GM21447 (cell line): ENCODE results near the gene NANOS2.
"Not testable (repeated sequence)": the region's sequence is repeated elsewhere in the genome, so short reads cannot be mapped to it uniquely, and the experiment has no call there.

Experiments used
- ATAC-seq: cut with Tn5 transposase; IDR thresholded peaks from one replicate; pipeline ENCODE4 v1.9.1; 2021; ENCODE audit not compliant: unreplicated experiment

The NANOS2 gene

DNA sequence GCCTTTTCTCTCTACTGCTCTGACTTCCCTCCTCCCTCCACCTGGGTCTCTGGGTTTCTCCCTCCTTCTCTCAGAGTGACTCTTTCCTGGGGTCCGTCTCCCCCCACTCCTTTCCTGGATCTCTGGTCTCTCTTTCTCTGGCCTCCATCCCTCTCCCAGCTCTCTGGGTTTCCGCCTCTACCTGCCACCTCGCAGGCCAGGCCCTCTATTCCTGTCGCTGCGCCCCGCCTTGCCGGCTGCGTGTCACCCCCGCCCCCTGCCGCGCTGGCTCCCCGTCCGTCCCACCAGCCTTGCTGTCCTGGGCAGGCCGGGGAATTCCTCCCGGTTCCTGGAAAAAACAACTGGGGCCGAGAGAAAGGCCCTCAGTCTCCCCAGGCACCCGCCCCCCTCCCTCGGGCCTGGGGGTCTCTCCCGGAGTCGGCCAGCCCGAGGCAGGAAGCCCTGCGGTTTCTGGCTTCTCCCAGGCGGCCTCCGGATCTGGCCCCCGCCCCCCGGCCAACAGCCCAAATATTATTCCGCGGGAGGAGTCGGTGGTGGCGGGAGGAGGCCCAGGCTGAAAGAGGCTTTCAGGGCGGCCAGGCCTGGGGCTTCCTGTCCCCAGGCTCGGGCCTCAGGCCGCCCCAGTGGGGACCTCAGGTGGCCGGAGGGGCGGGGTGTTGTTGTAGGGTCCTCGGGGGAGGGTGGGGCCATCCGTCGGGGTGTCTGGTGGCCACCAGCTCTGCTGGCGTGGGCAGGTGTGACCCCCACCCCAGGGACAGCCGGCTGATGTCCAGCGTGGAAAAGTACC lies 38.0 kb downstream of the NANOS2 start:
- ATAC-seq, result no peak

DNA sequence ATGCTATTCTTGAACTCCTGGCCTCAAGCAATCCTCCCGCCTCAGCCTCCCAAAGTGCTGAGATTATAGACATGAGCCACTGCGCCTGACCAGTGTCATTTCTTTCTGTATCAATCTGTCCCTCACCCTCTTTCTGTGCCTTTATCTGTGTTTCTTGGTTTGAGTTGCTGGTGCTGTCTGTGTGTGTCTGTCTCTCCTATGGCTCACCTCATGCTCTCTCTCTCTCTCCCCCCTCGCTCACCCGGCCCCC lies 38.5 kb downstream of the NANOS2 start:
- ATAC-seq, result no peak

- ATAC-seq, result no peak
Observed at GRCh38 chr19:45874620-45874966, 40.0 kb downstream of the NANOS2 start.

DNA sequence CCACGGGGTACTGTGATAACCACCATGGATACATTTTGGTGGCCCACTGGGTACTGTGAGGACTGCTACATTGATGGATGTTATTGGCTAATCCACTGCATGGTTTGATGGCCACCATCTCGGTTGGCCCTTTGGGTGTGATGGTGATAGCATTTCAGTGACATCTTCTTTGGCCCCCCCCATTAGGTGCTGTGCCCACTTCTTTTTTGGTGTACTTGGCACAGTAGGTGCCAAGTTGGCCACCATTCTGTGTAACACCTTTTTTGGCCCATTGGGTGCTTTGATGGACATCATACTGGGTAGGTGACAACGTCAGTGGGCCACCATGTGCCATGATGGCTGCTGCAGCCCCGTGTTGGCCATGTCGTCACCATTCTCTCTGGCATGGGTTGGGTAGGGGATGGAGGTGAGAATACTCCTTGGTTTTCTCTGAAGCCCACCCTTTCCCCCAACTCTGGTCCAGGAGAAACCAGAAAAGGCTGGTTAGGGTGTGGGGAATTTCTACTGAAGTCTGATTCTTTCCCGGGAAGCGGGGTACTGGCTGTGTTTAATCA lies 41.3 kb downstream of the NANOS2 start:
- no peak for ATAC-seq

DNA sequence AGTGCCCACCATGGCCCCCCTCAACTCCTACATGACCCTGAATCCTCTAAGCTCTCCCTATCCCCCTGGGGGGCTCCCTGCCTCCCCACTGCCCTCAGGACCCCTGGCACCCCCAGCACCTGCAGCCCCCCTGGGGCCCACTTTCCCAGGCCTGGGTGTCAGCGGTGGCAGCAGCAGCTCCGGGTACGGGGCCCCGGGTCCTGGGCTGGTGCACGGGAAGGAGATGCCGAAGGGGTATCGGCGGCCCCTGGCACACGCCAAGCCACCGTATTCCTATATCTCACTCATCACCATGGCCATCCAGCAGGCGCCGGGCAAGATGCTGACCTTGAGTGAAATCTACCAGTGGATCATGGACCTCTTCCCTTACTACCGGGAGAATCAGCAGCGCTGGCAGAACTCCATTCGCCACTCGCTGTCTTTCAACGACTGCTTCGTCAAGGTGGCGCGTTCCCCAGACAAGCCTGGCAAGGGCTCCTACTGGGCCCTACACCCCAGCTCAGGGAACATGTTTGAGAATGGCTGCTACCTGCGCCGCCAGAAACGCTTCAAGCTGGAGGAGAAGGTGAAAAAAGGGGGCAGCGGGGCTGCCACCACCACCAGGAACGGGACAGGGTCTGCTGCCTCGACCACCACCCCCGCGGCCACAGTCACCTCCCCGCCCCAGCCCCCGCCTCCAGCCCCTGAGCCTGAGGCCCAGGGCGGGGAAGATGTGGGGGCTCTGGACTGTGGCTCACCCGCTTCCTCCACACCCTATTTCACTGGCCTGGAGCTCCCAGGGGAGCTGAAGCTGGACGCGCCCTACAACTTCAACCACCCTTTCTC lies 42.3 kb downstream of the NANOS2 start:
- ATAC-seq, result no peak

- ATAC-seq, result no peak
Observed at GRCh38 chr19:45870798-45871197, 43.8 kb downstream of the NANOS2 start.

DNA sequence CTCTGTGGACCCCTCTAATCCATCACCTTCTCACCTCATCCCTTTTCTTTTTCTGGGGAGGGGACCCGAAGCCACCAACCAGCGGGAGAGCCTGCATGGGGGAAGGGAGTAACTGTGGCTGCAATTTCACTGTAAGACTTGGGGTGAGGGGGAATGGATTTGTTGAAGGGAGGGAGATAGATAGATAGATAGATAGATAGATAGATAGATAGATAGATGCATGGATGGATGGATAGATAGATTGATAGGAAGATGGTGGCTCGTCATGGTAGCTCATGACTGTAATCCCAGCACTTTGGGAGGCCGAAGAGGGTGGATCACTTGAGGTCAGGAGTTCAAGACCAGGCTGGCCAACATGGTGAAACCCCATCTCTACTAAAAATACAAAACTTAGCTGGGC lies 47.3 kb downstream of the NANOS2 start:
- ATAC-seq, result not testable (repeated sequence)

- no peak for ATAC-seq
Observed at GRCh38 chr19:45866400-45867176, 48.0 kb downstream of the NANOS2 start.

- ATAC-seq, result no peak
Observed at GRCh38 chr19:45865269-45865948, 49.2 kb downstream of the NANOS2 start.

DNA sequence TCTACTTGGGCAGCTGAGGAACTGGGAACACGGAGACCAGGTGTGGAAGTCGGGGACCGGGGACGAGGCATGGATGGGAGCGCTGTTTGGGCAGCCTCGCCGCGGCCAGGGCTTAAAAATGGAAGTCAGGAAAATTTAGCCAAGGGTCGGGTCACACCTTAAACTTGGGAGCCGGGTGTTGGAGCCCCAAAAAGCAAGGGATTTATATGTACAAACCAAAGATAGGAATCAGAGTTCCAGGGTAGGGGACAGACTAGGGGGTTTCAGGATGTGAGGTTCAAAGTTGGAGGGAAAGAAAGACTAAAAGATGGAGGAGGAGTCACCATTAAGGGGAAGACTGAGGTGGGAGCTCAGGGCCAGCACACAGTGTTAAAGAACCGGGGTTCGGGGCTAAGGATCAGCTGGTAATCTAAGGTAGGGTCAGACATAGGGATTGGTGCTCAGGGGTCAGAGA lies 49.9 kb downstream of the NANOS2 start:
- no peak for ATAC-seq

DNA sequence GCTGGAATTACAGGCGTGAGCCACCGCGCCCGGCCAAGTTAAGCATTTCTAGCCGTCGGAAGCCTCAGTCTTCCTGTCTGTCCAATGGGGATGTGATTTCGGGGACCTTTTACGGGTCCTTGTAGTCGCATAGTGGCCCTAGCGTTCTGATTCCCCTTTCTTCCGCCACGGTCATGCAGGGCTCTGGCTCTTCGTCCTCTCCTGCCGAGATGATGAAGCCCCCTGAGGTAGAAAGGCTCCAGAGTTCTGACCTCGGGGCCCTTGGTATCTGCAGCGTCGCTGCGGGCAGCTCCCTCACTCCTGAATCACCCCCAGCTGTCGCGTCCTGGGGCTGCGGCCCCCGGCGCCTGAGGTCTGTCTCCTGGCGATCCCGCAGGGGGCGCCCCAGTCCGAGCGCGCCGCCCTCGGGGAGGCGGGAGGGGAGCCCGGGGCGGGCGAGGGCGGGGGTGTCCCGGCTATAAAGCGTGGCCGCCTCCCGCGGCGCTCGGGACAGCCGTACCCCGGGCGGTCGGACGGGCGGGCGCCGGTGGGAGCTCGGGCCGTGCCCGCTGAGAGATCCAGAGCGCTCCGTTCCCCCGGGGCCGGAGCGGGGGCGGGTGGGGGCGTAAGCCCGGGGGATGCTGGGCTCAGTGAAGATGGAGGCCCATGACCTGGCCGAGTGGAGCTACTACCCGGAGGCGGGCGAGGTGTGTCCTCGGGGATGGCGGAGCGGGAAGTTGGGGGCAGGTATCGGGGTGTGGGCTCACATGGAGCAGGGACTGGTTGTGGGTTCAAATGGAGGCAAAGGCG lies 50.5 kb downstream of the NANOS2 start, which contains the start of gene FOXA3:
Gene FOXA3, plus strand, starts transcription at position 487 of the 789 bp plus-strand sequence. Its CDS starts 131 bp downstream, at position 618.
- peak; percentile 42 for ATAC-seq

GRCh38 chr19:45863335-45863839 lies 51.2 kb downstream of the NANOS2 start:
- no peak for ATAC-seq
